ENCODE results near the gene FGF14. TPM values are rescaled to one million over a fixed set of nuclear protein-coding genes. Genes with fewer than 3 reads are reported as not detected.

FGF14 gene
- total RNA-seq, 2 experiments from 2014 or later: not detected

DNA sequence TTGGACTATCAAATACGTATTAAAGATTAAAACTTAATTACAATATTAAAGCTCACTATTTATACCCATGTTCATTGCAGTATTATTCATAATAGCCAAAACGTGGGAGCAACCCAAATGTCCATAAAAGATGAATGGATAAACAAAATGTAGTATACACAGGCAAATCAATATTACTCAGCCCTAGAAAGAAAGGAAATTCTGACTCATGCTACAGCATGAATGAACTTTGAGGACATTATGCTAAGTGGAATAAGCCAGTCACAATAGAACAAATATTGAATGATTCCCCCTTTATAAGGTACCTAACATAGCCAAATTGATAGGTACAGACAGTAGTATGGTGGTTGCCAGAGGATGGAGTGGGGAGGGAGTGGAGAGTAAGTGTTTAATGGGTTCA, 457.3 kb downstream of the FGF14 start:
- intact Hi-C loops (cut with micrococcal nuclease; ENCODE audit: unreplicated experiment): loop anchor here (5.0 kb wide), 2 partner anchors 513 to 613 kb away; no protein-coding TSS in a partner anchor
- no peak for DNase-seq (ENCODE audit: low spot score)
- Histone ChIP-seq H3K27ac (ENCODE audit: low read depth, low read length, poor library complexity, severe bottlenecking) (no peak overlapping the region), H3K36me3 (ENCODE audit: insufficient read depth, low read length) (no peaks in the 10 kb centered on the region), H3K4me2 (ENCODE audit: low read length) (no peak overlapping the region), H3K9me2 (ENCODE audit: insufficient read depth, low read length) (no peaks in the 10 kb centered on the region), H3K4me3 (ENCODE audit: low read depth, low read length, poor library complexity, severe bottlenecking) (no peak overlapping the region), H3K4me1 (ENCODE audit: insufficient read depth, low read length, poor library complexity, severe bottlenecking) (no peaks in the 10 kb centered on the region), H3K9me3 (ENCODE audit: low read length) (no peaks in the 10 kb centered on the region), H4K20me1 (ENCODE audit: insufficient read depth, low read length) (no peaks in the 10 kb centered on the region), H3K79me2 (ENCODE audit: insufficient read depth, low read depth, low read length) (no peaks in the 10 kb centered on the region), H2AFZ (ENCODE audit: low read length) (no peak overlapping the region)
- ChIA-PET POLR2A (no interaction called here), CTCF (ENCODE audit: unreplicated experiment) (no interaction called here)
- TF ChIP-seq, protein P1, sequence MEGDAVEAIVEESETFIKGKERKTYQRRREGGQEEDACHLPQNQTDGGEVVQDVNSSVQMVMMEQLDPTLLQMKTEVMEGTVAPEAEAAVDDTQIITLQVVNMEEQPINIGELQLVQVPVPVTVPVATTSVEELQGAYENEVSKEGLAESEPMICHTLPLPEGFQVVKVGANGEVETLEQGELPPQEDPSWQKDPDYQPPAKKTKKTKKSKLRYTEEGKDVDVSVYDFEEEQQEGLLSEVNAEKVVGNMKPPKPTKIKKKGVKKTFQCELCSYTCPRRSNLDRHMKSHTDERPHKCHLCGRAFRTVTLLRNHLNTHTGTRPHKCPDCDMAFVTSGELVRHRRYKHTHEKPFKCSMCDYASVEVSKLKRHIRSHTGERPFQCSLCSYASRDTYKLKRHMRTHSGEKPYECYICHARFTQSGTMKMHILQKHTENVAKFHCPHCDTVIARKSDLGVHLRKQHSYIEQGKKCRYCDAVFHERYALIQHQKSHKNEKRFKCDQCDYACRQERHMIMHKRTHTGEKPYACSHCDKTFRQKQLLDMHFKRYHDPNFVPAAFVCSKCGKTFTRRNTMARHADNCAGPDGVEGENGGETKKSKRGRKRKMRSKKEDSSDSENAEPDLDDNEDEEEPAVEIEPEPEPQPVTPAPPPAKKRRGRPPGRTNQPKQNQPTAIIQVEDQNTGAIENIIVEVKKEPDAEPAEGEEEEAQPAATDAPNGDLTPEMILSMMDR (conservative IDR thresholded peaks at IDR 0.05; ENCODE audit: low read length): no peak
- no peak for TF ChIP-seq EZH2phosphoT487 (IDR thresholded peaks at IDR 0.05; ENCODE audit: borderline replicate concordance, low read depth, low read length)
- no TSS peak for BruUV-seq (replicated peaks)

DNA sequence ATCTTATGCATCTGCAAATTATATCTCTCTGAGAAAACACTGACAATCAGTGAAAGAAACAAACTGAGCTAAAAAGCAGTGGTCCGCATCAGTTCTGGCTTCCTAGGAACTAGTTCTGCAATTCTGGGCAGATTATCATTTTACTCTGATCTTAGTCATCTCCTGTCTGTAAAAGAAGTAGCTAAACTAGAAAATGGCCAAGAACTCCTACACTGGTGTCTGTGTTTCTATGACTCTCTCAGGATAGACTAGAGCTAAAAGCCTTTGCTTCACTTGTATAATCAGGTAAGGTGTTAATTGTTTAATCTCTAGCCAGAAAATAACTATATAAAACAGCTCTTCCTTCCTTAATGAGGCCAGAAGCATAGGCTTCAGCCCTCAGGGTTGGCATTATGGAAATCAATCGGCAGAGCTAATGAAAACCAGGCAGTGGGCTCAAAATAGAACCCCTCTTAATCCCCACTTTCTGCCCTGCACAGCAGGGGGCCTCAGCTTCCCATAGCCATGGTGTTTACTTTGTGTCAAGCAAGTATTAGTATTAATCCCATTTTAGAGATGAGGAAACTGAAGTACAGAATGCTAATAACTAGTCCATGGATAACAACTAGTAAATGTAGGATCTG, 459.2 kb downstream of the FGF14 start:
- Histone ChIP-seq H2AFZ (ENCODE audit: low read length) (no peak overlapping the region), H3K4me2 (ENCODE audit: low read length) (no peak overlapping the region), H3K4me3 (ENCODE audit: low read depth, low read length, poor library complexity, severe bottlenecking) (no peak overlapping the region), H3K79me2 (ENCODE audit: insufficient read depth, low read depth, low read length) (no peaks in the 10 kb centered on the region), H3K27ac (ENCODE audit: low read depth, low read length, poor library complexity, severe bottlenecking) (no peak overlapping the region), H3K9me2 (ENCODE audit: insufficient read depth, low read length) (no peaks in the 10 kb centered on the region), H3K36me3 (ENCODE audit: insufficient read depth, low read length) (no peaks in the 10 kb centered on the region), H3K9me3 (ENCODE audit: low read length) (no peaks in the 10 kb centered on the region), H4K20me1 (ENCODE audit: insufficient read depth, low read length) (no peaks in the 10 kb centered on the region), H3K4me1 (ENCODE audit: insufficient read depth, low read length, poor library complexity, severe bottlenecking) (no peaks in the 10 kb centered on the region)
- CTCF ChIA-PET (ENCODE audit: unreplicated experiment): interaction anchor here (1.0 kb wide), 1 partner anchor 631 kb away, joined by 3 read pairs; no protein-coding TSS in a partner anchor
- no peak for TF ChIP-seq EZH2phosphoT487 (IDR thresholded peaks at IDR 0.05; ENCODE audit: borderline replicate concordance, low read depth, low read length)
- TF ChIP-seq, protein P1 (conservative IDR thresholded peaks at IDR 0.05; ENCODE audit: low read length): no peak
- intact Hi-C loops (cut with micrococcal nuclease; ENCODE audit: unreplicated experiment): loop anchor here (5.0 kb wide), 2 partner anchors 515 to 615 kb away; no protein-coding TSS in a partner anchor
- DNase-seq (ENCODE audit: low spot score): no peak
- BruUV-seq (replicated peaks): no TSS peak
- POLR2A ChIA-PET: interaction anchor here (0.6 to 0.9 kb wide), 2 partner anchors 201 to 301 kb away, joined by 3 read pairs; no protein-coding TSS in a partner anchor

GRCh38 chr13:101942038-101942437, 459.8 kb downstream of the FGF14 start:
- no peaks in the 10 kb centered on the region for H3K9me3 ChIP-seq (ENCODE audit: low read length)
- H4K20me1 ChIP-seq (ENCODE audit: insufficient read depth, low read length): no peaks in the 10 kb centered on the region
- POLR2A ChIA-PET: interaction anchor here (0.6 to 0.9 kb wide), 2 partner anchors 202 to 302 kb away, joined by 3 read pairs; no protein-coding TSS in a partner anchor
- no peak overlapping the region for H3K4me2 ChIP-seq (ENCODE audit: low read length)
- H3K36me3 ChIP-seq (ENCODE audit: insufficient read depth, low read length): no peaks in the 10 kb centered on the region
- TF ChIP-seq EZH2phosphoT487 (IDR thresholded peaks at IDR 0.05; ENCODE audit: borderline replicate concordance, low read depth, low read length): no peak
- TF ChIP-seq, protein P1 (conservative IDR thresholded peaks at IDR 0.05; ENCODE audit: low read length): peak; percentile 67
- H3K79me2 ChIP-seq (ENCODE audit: insufficient read depth, low read depth, low read length): no peaks in the 10 kb centered on the region
- H2AFZ ChIP-seq (ENCODE audit: low read length): no peak overlapping the region
- CTCF ChIA-PET (ENCODE audit: unreplicated experiment): interaction anchor here (1.0 kb wide), 1 partner anchor 631 kb away, joined by 3 read pairs; no protein-coding TSS in a partner anchor
- no peak overlapping the region for H3K4me3 ChIP-seq (ENCODE audit: low read depth, low read length, poor library complexity, severe bottlenecking)
- no peak overlapping the region for H3K27ac ChIP-seq (ENCODE audit: low read depth, low read length, poor library complexity, severe bottlenecking)
- no peaks in the 10 kb centered on the region for H3K4me1 ChIP-seq (ENCODE audit: insufficient read depth, low read length, poor library complexity, severe bottlenecking)
- intact Hi-C loops (cut with micrococcal nuclease; ENCODE audit: unreplicated experiment): loop anchor here (5.0 kb wide), 2 partner anchors 515 to 615 kb away; no protein-coding TSS in a partner anchor
- peak; percentile 4 for DNase-seq (ENCODE audit: low spot score)
- no peaks in the 10 kb centered on the region for H3K9me2 ChIP-seq (ENCODE audit: insufficient read depth, low read length)
- no TSS peak for BruUV-seq (replicated peaks)
